ENCODE results near the gene TSHZ2.

TSHZ2 gene

GRCh38 chr20:53258741-53259140 lies 286.6 kb downstream of the TSHZ2 start:
- DNase-seq, result no peak

- no peak for DNase-seq
Observed at GRCh38 chr20:53260168-53260567, 288.0 kb downstream of the TSHZ2 start.

- no peak for DNase-seq
Observed at GRCh38 chr20:53260591-53260990, 288.4 kb downstream of the TSHZ2 start.

- DNase-seq, result no peak
Observed at GRCh38 chr20:53262365-53262764, 290.2 kb downstream of the TSHZ2 start.

GRCh38 chr20:53263554-53264438 lies 291.6 kb downstream of the TSHZ2 start:
- DNase-seq, result no peak

- no peak for DNase-seq
Observed at GRCh38 chr20:53264604-53265003, 292.4 kb downstream of the TSHZ2 start.

- DNase-seq, result no peak
Observed at GRCh38 chr20:53265304-53265875, 293.2 kb downstream of the TSHZ2 start.

GRCh38 chr20:53269380-53269779 lies 297.2 kb downstream of the TSHZ2 start:
- no peak for DNase-seq

GRCh38 chr20:53270792-53271375 lies 298.7 kb downstream of the TSHZ2 start:
- no peak for DNase-seq

- DNase-seq, result no peak
Observed at GRCh38 chr20:53274365-53274764, 302.2 kb downstream of the TSHZ2 start.

- no peak for DNase-seq
Observed at GRCh38 chr20:53274807-53275206, 302.6 kb downstream of the TSHZ2 start.

- no peak for DNase-seq
Observed at GRCh38 chr20:53276143-53276542, 304.0 kb downstream of the TSHZ2 start.

- no peak for DNase-seq
Observed at GRCh38 chr20:53278555-53278954, 306.4 kb downstream of the TSHZ2 start.

- no peak for DNase-seq
Observed at GRCh38 chr20:53279735-53280134, 307.6 kb downstream of the TSHZ2 start.

- no peak for DNase-seq
Observed at GRCh38 chr20:53281557-53282117, 309.5 kb downstream of the TSHZ2 start.

- no peak for DNase-seq
Observed at GRCh38 chr20:53282217-53282955, 310.2 kb downstream of the TSHZ2 start.

- DNase-seq, result no peak
Observed at GRCh38 chr20:53283011-53283410, 310.9 kb downstream of the TSHZ2 start.

- DNase-seq, result no peak
Observed at GRCh38 chr20:53283597-53283996, 311.4 kb downstream of the TSHZ2 start.

- no peak for DNase-seq
Observed at GRCh38 chr20:53284256-53284655, 312.1 kb downstream of the TSHZ2 start.

- no peak for DNase-seq
Observed at GRCh38 chr20:53284696-53285095, 312.5 kb downstream of the TSHZ2 start.

- DNase-seq, result no peak
Observed at GRCh38 chr20:53287357-53288042, 315.3 kb downstream of the TSHZ2 start.

- DNase-seq, result peak in 2 of 4 experiments; percentile 5 to 6
Observed at GRCh38 chr20:53291548-53291947, 319.4 kb downstream of the TSHZ2 start.

Data from suppressor macrophage (primary cell).